H4 (cell line): ENCODE results near the gene FNDC3A. TPM values are rescaled to one million over a fixed set of nuclear protein-coding genes. Genes with fewer than 3 reads are reported as not detected.

Experiments used
- DNase-seq: peaks from one replicate; pipeline ENCODE4 v3.0.0-alpha.2; 2015; ENCODE audit warnings: low spot score
- total RNA-seq: library from RNA; depleted of rRNA; stranded (reverse); fragments of >200 nt; shearing (Covaris generic); gene quantifications from 2 replicates; pipeline ENCODE4 v1.2.3, GENCODE V29; 2014; rRNA removed

The FNDC3A gene, protein sequence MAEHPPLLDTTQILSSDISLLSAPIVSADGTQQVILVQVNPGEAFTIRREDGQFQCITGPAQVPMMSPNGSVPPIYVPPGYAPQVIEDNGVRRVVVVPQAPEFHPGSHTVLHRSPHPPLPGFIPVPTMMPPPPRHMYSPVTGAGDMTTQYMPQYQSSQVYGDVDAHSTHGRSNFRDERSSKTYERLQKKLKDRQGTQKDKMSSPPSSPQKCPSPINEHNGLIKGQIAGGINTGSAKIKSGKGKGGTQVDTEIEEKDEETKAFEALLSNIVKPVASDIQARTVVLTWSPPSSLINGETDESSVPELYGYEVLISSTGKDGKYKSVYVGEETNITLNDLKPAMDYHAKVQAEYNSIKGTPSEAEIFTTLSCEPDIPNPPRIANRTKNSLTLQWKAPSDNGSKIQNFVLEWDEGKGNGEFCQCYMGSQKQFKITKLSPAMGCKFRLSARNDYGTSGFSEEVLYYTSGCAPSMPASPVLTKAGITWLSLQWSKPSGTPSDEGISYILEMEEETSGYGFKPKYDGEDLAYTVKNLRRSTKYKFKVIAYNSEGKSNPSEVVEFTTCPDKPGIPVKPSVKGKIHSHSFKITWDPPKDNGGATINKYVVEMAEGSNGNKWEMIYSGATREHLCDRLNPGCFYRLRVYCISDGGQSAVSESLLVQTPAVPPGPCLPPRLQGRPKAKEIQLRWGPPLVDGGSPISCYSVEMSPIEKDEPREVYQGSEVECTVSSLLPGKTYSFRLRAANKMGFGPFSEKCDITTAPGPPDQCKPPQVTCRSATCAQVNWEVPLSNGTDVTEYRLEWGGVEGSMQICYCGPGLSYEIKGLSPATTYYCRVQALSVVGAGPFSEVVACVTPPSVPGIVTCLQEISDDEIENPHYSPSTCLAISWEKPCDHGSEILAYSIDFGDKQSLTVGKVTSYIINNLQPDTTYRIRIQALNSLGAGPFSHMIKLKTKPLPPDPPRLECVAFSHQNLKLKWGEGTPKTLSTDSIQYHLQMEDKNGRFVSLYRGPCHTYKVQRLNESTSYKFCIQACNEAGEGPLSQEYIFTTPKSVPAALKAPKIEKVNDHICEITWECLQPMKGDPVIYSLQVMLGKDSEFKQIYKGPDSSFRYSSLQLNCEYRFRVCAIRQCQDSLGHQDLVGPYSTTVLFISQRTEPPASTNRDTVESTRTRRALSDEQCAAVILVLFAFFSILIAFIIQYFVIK
- total RNA-seq: 10.4 and 16.6 TPM in 2 replicates

DNA sequence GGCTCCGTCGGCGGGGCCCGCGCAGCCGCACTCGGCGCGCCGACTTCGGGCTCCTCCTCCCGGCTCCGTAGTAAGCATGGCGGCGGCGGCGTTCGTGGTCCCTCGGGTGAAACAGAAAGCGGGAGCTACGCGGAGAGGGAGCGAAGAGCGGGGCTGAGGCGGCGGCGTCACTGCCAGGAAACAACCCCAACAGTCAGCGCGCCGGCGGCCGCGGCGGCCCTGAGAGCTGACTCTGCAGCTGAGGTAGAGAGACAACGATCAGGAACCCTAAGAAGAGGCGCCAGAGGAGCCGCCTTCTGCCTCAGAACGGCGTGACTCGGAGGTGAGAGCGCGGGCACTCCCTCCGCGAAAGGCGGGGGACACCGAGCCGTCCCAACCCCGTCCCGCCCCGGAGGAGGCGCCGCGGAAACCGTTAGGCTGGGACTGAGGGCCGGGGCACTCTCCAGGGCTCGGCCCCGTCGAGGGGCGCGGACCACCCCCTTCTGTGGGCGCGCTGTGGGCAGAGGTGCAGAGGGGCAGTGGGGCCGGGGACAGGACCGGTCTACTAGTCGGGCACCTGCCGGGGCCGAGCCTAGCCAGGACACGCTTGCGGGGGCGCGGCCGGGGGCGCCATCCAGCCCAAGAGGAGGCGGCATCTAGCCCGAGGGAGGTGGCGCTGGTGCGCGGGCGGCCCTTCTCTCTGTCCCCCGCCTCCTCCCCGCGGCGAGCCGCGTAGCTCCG is at the start of gene FNDC3A:
FNDC3A (plus strand) TSS at position 57 of the 720 bp plus-strand sequence. CDS start 30,279 bp downstream, outside the sequence.
- peak; percentile 56 for DNase-seq

DNA sequence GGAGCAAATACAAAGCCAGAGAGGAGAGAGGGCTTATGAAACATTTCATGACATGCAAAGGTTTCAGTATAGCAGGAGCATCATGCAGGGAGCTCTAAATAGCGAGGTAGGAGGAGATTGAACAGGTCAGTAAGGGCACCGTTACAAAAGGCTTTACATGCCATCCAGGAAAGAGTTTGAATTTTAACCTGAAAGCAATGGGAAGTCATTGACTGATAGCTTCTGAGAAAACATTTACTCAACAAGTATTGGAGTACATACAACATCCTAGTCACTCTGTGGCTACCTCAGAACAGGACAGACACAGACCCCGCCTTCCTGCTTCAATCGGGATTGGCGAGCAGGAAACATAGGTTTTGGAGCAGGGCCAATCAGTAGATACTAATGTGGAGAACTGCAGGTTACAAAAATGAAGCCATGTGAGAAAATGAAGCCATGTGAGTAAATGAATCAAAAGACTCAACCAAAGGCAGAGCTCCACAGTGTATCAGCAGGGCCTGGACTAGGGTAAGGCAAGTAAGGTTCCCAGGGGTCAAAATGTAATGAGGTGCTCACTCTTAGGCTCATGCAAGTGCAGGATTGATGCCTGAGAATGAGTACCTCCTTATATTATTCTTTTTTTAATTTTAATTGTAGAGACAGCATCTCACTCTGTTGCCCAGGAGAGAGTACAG is 46.8 kb upstream of the FNDC3A start:
- no peak for DNase-seq

DNA sequence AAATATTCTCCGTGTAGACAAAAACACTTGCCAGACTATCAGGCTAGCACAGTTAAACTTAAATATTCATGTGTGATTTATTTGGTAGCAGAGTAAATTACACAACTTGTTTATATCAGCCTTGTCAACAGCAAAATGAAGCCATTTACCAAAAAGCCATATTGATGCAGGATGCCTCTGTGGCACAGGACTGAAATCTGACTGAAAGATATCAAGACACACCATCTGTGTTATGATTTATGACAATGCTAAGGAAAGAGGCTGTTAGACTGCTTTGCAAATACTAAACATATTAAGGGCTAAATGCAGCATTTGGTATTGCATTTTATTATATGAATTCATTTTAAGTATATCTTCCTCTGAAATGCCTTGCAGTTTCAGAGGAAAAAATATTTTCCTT is 44.8 kb upstream of the FNDC3A start:
- no peak for DNase-seq

DNA sequence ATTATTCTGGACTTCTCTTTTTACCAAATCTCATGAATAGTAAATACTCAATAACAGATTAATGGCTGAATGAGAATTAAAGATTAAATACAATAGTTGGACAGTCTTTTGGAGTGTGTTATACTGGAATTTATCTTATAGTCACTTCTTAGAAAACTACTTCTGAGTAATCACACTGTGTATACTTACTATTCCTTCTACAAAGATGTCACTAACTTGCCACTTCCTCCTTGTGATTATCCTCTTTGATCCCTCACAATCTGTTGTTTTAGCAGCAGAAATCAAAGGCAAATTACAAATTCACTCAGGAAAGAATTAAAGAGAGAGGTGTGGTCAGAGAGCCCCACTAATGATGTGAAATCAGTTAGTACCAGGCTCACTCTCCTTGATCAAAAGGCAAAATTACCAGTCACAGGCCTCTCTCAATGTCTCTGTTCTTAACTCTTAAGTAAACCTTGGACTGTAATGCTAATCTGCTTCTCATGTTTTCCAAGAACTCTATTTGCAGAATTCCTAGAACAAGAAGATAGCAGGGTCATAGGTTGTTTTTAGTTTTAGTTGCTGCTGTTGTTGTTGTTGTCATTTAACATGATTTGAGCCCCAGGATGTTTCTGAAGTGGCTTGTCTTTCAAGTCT is 37.3 kb upstream of the FNDC3A start:
- DNase-seq: no peak

DNA sequence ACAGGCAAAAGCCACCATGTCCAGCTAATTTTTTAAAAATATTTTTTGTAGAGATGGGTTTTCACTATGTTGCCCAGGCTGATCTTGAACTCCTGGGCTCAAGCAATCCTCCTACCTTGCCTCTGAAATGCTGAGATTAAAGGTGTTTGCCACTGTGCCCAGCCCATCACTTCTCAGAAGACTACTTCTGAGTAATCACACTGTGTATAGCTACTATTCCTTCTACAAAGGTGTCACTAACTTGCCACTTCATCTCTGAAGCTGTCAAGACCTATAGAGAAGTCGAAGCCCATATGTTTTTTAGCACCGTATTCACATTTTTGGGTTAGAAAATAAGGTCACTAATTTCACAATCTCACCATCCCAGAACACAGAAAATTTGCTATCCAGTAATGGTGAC is 36.0 kb upstream of the FNDC3A start:
- DNase-seq: no peak

DNA sequence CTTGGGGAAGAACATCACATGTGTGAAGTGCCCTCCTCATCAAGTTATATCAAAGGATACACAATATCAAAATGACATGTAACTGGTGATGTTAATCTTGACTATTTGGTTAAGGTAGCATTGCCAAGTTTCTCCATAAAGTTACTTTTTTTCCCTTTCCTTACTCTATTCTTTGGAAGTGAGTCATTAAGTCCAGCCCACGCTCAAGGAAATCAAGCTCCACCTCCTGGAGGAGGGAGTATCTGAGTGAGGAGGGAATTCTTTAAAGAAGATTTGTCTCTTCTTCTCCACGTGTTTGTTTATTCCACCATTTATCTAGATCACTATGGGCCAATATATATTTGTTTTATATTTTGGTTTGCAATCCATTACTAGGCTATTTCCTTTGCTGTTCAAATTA is 33.6 kb upstream of the FNDC3A start:
- no peak for DNase-seq

DNA sequence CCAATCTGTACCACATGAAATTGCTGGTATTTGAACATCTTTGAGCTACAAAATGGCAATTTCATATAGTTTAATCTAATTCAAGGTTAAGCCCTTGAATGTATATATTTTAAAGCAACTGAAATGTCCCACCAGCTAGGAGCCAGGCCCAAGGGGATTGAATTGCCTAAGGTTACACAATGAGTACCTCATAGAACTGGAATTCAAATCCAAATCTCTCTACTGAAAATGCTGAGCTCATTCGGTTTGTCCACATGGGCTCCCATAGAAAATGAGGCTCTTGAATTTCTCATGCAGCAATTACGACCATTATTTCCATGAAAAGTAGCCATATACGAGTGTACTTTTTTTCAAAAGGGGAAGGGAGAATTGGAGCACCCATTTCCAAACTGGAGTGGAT is 31.5 kb upstream of the FNDC3A start:
- DNase-seq: no peak

DNA sequence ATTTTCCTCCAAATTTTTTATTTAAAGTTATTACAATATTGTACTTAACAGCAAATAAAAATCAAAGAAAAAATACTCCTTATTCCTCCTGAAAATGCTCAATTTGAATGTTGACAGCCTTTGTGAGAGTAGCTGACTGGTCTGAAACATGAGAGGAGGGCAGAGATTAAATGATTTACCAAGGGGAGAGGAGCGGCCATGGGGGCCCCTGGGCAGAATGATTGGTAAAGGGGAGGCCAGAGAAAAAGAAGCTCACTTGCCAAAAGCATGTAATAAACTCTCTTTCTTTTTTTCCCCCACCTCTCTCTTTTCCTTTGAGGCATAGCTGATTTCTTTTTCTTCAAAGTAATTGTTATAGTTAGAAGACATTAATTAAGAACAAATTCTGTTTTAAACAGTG is 30.1 kb upstream of the FNDC3A start:
- DNase-seq: no peak

DNA sequence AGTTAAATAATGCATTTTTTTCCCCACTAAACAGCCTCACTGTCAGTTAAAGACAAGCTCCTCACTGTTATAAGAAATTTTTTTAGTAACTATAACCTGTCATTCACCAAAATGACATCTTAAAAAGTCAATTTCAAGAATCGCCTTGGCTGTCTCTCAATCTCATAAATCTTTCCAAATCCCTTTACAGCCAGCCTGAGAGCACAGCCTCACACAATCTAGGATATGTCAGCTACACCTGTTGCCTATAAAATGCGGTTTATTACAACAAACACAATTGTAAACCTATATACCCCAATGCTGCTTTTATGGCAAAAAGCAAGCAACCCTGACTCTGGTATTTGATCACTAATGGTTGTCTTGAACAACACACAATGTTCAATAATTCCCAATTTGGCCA is 29.5 kb upstream of the FNDC3A start:
- DNase-seq: no peak

DNA sequence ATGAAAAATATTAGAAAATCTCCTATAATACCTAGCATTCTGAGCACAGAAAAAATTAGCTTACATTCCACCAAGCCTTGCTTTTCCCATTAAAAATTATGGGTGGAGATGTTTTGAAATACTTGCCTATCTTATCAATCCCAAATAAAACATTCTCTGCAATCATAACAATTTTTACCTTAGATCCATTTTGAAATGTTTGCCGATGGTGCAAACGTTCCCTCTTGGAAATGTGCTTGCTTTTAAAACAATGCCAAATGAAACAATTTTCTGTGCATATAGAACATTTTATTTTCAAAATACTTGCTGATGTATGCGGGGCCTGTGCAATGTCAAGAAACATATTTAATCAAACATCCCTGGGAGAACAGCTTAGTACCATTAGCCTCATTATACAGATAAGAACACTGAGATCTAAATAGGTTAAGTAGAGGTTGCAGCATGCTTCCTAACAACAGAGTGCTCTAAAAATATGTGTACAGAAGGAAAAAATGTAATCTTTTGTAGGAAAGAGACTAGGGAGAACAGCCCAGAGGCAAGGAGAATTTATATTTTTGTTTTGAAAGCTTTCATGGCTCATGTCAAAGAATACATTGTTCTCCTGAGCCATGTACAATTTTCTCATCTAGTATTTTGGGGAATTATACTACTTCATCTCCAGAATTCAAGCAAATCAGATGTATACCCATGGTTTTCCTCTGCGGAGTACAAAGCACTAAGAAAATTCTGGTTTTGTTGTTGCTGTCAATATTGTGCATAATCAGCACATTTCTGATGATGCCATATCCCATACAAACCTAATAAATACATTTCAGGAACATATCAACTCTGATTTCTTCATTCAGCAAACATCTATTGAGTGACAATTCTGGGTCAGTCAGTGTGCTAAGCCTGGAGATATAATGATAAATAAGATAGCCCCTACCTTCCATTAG is 25.9 kb upstream of the FNDC3A start:
- DNase-seq: no peak

DNA sequence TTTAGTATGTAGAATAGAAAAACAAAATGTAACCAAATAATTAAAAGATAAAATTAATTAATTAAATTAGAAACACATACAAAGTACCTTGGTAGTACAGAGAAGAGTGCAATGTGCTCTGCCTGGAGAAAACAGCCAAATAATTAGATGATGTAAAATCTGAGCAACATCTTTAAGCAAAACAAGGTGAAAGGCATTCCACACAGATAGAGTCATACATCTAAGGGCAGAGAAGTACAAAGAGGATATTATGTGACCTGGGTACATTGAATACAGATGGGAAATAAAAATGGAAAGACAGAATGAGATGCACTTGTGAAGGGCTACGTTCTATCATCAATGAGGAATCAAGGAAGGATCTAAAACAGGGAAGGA is 25.2 kb upstream of the FNDC3A start:
- DNase-seq: no peak

DNA sequence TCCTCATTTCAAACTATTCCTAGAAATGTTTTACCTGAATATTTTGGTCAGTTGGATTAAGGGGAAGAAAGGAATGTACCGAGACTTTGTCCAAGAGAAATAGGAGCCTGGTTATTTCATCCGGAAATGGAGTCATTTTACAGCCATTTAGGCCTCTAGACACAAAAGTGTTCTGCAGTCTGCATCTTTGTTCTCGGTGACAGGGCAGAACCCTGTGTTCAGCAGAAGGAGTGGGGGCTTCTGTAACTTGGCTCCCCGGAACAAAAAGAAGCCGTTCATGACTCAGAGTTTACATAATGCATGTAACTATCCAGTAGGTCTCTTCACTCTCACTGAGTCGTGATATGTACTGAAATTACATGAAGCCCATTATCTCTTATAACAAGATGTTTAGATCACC is 21.6 kb upstream of the FNDC3A start:
- no peak for DNase-seq

DNA sequence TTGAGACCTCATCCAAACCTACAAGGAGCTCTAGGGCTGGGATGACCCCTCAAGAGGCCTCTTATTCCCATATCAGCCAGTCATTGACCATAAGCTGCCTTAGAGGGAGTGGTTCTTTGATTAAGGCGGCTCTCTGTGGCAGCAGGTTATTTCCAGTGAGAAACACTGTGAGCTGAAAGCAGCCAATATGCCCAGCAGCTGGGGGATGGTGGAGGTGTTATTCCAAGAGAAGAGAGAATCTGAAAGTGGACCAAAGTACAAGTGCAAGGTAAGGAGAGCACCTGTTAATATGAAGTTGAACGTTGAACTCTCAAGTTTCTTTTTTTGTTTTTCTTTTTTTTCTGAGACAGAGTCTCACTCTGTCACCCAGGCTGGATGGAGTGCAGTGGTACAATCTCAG is 20.2 kb upstream of the FNDC3A start:
- DNase-seq: no peak

DNA sequence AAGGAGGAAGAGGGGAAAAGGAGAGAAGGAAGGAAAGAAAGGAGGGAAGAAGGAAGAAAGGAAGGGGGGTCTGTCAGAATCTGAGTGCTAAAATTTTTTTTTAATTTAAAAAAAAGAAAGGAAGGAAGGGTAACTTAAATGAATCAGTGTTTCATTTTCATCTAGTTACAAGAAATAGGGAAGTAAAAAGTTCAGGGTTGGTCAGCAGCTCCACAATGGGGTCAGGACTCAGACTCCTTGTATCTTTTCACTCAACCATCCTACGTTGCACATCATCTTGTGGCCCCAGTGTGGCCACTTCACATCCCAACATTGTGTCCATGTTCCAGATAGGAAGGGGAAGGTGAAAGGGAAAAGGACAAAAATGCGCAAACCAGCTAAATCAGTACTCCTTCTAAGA is 14.3 kb upstream of the FNDC3A start:
- no peak for DNase-seq

DNA sequence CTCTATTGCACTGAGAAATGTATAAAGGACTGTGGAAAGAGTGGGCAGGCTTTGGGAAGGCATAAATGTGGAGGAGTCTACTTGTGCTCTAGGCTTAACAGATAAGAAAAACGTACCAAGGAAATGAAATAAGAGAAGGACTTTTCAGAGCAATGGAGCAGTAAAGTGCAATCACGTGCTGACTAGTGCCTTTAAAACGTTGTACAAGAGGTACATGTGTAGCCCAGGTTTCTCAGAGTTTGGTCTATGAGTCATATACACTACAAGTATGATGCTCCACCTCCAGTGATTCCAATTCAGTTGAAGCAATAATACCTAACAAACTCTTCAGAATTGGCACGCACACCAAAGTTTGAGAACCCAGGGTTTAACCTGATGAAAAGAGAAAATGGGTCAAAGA is 13.4 kb upstream of the FNDC3A start:
- peak; percentile 3 for DNase-seq

DNA sequence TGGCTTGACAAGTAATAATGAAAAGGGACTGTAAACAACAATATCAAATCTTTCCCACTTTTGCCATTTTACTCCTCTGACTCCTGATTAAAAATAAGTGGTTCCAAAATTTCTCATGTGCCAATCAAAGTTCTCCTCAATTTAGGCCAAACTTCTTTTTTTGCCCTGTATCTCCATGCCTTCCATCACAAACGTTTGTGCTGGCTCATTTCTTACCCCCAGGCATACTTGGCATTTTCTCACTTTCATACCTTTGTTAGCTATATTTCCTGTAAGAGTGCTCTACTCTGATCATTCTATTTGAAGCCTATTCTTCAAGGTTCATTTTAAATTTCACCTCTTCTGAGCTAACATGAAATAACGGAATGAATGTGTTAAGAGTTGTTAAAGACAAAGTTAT is 10.0 kb upstream of the FNDC3A start:
- no peak for DNase-seq

DNA sequence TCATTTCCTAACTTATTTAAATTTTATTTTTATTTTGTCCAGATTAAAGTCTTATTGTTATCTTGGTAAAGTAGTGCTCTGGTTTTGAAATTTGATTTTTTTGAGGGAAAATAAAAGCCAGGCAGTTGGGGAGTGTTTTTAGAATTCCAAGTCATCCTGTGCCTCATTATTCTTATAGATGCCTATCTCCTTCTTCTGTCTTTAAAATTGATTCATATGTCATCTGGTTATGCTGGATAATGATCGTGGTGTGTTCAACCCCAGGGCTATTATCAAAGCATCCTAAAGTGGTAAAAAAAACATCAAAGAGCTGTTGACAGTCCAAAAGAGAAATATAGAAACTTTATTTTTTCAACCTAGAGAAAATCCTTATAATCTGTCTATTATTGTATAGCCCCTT is 6.0 kb upstream of the FNDC3A start:
- no peak for DNase-seq

DNA sequence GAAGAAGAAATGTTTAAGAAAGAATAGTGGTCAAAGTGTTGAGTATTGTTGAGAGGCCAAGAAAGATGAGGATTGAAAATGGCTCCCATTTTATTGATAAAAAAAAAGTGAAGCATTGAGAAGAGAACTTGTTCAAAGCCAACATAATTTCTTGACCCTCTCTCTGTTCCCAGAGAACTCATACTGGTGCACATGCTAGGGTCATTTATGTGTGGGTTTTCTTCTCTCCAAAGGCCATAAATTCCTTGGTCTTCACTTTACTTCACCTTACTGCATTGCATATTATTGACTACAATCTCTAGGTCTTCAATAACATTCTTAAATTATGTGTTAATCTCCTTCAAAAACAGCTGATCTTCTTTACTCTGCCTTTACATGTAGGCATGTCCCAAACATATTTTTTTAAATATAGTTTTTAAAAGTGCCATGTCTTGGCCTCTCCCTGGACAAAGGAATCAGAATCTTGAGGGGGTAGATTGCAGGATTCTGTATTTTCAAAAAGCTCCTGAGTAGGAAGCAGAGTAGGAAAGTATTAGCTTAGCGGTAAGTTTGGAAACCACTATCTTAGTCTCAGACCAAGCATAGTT is 1.8 kb upstream of the FNDC3A start:
- DNase-seq: no peak
